ENCODE measurements around the gene ABRACL. TPM values are rescaled to one million over a fixed set of nuclear protein-coding genes. Genes with fewer than 3 reads are reported as not detected.

Gene ABRACL
- total RNA-seq, 2 experiments from 2014 or later = 124 to 134 TPM

Other genes with a start within 250 kb of the ABRACL start
- gene ECT2L, start 232.7 kb upstream of the ABRACL start, total RNA-seq = not detected
- 10 to 100 TPM; 39.2 to 45.2 TPM for gene REPS1, start 40.5 kb upstream of the ABRACL start, total RNA-seq
- gene HECA, start 106.3 kb downstream of the ABRACL start, total RNA-seq = 10 to 100 TPM; 33.9 to 34.4 TPM

Data from activated CD8-positive, alpha-beta T cell treated with anti-CD3 and anti-CD28 coated beads, Interleukin-2, amount 10 ng/mL, durations not matched to agents 7 days and 5 days (primary cell).